Subcutaneous adipose tissue (tissue), 4 donors: ENCODE data around the gene ZNF470. TPM values are rescaled to one million over a fixed set of nuclear protein-coding genes. Genes with fewer than 3 reads are reported as not detected.

Experiments
- total RNA-seq, 4 donors: library from RNA; depleted of rRNA; stranded (reverse); fragments of >200 nt; gene quantifications; one replicate each; pipeline ENCODE4 v1.1.0, GENCODE V29; 2016
- TF ChIP-seq, protein P1 (sequence below): fragments of 450-650 bp; IDR thresholded peaks from one replicate; pipeline ENCODE4 v1.5.1; 2016; ENCODE audit warnings: low read depth, mild to moderate bottlenecking, control low read depth, antibody characterized with exemption, moderate library complexity

The ZNF470 gene
- total RNA-seq, 4 donors from 2014 or later = 1.9 to 3.3 (median 2.8) TPM

DNA sequence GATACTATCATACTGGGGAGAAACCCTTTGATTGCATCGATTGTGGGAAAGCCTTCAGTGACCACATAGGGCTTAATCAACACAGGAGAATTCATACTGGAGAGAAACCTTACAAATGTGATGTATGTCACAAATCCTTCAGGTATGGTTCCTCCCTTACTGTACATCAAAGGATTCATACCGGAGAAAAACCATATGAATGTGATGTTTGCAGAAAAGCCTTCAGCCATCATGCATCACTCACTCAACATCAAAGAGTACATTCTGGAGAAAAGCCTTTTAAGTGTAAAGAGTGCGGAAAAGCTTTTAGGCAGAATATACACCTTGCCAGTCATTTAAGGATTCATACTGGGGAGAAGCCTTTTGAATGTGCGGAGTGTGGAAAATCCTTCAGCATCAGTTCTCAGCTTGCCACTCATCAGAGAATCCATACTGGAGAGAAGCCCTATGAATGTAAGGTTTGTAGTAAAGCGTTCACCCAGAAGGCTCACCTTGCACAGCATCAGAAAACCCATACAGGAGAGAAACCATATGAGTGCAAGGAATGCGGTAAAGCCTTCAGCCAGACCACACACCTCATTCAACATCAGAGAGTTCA is 12.9 kb upstream of the ZNF470 start:
- TF ChIP-seq, protein P1, sequence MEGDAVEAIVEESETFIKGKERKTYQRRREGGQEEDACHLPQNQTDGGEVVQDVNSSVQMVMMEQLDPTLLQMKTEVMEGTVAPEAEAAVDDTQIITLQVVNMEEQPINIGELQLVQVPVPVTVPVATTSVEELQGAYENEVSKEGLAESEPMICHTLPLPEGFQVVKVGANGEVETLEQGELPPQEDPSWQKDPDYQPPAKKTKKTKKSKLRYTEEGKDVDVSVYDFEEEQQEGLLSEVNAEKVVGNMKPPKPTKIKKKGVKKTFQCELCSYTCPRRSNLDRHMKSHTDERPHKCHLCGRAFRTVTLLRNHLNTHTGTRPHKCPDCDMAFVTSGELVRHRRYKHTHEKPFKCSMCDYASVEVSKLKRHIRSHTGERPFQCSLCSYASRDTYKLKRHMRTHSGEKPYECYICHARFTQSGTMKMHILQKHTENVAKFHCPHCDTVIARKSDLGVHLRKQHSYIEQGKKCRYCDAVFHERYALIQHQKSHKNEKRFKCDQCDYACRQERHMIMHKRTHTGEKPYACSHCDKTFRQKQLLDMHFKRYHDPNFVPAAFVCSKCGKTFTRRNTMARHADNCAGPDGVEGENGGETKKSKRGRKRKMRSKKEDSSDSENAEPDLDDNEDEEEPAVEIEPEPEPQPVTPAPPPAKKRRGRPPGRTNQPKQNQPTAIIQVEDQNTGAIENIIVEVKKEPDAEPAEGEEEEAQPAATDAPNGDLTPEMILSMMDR = no peak

DNA sequence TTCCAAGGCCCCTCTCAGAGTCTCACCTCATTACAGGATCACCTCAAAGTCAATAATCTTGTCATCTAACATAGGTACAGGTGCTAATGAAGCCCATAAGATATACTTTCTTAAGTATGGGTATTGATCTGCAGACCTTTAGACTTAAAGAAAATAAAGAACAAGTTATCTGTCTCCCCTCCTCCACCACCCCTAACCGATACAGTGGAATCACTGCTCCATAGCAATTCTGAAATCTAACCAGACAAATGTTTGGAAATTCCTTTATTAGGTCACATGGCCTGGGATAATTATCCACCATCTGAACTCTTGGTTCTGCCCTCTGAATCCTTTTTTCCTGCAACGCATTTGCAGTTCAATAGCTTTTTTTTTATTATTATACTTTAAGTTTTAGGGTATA is 4.5 kb upstream of the ZNF470 start:
- TF ChIP-seq, protein P1 = no peak

- TF ChIP-seq, protein P1 = no peak
These were observed 379 bp upstream of the ZNF470 start for GRCh38 chr19:56566904-56567273.

DNA sequence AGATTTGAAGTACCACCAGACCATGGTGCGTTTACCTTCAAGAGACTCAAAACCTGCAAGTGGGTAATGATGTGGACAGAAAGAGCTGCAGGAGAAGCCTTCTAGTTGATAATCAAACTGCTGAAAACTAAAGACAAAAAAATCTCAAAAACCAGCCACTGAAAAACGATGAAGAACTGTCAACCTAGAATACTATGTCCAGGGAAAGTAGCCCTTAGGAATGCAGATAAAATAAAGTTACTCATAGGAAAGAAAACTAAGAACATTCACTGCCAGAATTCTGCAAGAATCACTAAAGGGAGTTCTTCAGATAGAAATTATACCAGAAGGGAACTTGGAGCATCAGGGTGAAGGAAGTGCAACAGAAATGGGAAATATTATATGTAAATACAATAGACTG is 5.3 kb downstream of the ZNF470 start:
- TF ChIP-seq, protein P1 = no peak

DNA sequence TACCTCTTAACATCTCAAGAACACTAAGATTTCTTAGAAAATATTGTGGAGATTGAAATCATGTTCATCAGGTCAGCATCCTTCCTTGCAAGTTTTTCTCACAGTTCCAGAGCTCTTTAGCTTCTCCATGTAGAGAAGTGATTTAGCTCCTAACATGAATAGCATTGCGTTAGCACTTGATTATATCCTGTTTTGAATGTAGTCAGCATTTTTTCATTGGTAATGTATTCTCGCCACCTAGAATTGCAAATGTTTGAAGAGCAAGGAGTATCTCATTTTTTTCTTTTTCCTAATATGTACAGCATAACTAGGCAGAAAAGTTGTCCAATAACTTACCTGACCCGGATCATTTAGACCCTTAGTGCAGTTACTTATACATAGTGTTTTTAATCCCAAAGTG is 6.6 kb downstream of the ZNF470 start:
- TF ChIP-seq, protein P1 = no peak

DNA sequence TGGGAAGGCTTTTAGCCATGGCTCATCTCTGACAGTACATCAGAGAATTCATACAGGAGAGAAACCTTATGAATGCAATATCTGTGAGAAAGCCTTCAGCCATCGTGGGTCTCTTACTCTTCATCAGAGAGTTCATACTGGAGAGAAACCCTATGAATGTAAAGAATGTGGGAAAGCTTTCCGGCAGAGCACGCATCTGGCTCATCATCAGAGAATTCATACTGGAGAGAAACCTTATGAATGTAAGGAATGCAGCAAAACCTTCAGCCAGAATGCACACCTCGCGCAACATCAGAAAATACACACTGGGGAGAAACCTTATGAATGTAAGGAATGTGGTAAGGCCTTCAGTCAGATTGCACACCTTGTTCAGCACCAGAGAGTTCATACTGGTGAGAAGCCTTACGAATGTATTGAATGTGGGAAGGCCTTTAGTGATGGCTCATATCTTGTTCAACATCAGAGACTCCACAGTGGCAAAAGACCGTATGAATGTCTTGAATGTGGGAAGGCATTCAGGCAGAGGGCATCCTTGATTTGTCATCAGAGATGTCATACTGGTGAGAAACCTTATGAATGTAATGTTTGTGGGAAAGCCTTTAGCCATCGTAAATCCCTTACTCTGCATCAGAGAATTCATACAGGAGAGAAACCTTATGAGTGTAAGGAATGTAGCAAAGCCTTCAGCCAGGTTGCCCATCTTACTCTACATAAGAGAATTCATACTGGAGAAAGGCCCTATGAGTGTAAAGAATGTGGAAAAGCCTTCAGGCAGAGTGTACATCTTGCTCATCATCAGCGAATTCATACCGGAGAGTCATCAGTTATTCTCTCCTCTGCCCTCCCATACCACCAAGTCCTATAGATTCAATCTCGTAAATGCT is 10.7 kb downstream of the ZNF470 start:
- TF ChIP-seq, protein P1 = no peak

- TF ChIP-seq, protein P1 = no peak
These were observed 27.1 kb downstream of the ZNF470 start for GRCh38 chr19:56594446-56594782.
